ENCODE results near the gene CDKN1A.

CDKN1A gene

GRCh38 chr6:36677059-36677749 is 1.3 kb upstream of the CDKN1A start:
- DNase-seq (ENCODE audit: low read depth in 2 of 2): no peak
- no peak for TF ChIP-seq CTCF (IDR thresholded peaks at IDR 0.05; ENCODE audit: low read depth, low read length)
- H3K4me3 ChIP-seq (replicated peaks in 1 of 2; ENCODE audit: low read depth in 2 of 2, low read length in 2 of 2): no peak overlapping the region

GRCh38 chr6:36677753-36678487 is 594 bp upstream of the CDKN1A start:
- DNase-seq (ENCODE audit: low read depth in 2 of 2): no peak
- TF ChIP-seq CTCF (IDR thresholded peaks at IDR 0.05; ENCODE audit: low read depth, low read length): no peak
- peak overlapping the region in 1 of 2 donors; percentile 100 for H3K4me3 ChIP-seq (replicated peaks in 1 of 2; ENCODE audit: low read depth in 2 of 2, low read length in 2 of 2)

DNA sequence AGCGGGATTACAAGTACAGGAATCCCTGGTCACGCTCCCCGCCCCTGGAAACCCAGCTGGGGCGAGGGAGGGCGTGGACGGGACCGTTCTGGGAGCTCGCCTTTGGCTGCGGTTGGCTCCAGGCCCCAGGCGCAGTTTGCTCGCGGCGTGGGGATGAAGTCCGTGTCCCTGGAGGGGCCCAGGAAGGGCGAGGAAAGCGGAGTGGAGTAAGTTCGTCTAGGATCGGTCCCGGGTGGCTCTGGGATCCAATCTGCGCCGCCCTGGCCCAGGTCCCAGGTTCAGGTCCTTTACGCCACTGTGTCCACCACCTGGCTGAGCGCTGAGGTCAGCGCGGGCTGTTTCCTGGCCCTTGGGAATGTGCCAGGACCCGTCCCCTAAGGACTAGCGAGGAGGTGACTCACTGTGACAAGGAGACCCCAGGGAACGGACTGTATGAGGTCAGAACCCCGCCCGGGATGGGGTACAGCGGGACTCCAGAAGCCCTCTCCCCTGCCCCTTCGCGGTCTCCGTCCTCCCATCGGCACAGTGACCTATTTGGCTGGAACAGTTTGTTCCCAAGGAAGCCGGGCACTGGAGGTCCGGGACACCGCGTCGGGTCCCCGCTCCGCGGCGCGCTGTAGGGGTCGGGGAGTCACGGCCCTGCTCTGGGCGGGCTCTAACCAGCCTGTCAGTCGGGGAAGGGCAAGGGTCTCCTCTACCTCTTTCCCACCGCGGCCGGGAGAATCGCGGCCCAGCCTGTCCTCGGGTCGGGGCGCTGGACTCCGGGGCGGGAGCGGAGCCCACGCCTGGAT is 724 bp downstream of the CDKN1A start:
- DNase-seq (ENCODE audit: low read depth in 2 of 2): peak; percentile 65 to 84
- TF ChIP-seq CTCF (IDR thresholded peaks at IDR 0.05; ENCODE audit: low read depth, low read length): no peak
- H3K4me3 ChIP-seq (replicated peaks in 1 of 2; ENCODE audit: low read depth in 2 of 2, low read length in 2 of 2): peak overlapping the region; percentile 98 to 100

DNA sequence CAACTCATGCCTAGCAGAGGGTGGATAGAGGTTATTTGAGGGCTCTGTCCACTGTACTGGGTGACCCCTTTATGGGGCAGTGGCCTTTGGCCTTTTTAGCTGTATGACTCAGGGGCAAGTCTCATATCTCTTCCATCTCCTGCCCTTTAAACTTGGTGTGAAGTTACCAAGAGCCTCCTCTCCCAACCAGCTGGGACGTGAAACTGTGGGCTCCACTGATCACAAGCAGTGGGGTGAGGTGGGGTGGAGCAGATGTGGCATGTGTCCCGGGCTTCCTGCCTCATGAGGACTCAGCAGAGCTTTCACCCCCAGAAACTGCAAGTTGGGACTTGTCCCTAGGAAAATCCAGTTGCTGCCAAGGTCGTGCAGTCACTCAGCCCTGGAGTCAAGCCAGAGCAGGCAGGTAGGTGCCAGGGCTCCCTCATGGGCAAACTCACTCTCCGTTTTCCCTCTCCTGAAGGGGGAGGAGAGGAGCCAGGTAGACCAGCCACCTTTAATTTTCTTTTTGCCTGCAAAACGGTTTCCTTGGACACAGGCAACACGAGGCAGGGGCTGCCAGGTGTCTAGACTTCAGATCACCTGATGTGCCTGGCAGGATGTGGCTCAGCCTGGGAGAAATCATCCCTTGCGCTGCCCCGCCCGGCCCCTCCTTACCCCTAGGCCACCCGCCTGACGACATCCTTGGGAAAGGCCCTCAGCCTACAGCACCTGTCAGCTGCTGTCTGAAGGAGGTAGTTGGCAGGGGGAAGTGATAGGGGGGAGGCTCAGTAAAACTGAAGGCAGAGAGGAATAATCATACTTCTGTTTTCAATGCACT is 4.0 kb downstream of the CDKN1A start:
- peak overlapping the region in 1 of 2 donors; percentile 11 for H3K4me3 ChIP-seq (replicated peaks in 1 of 2; ENCODE audit: low read depth in 2 of 2, low read length in 2 of 2)
- no peak for TF ChIP-seq CTCF (IDR thresholded peaks at IDR 0.05; ENCODE audit: low read depth, low read length)
- DNase-seq (ENCODE audit: low read depth in 2 of 2): no peak

DNA sequence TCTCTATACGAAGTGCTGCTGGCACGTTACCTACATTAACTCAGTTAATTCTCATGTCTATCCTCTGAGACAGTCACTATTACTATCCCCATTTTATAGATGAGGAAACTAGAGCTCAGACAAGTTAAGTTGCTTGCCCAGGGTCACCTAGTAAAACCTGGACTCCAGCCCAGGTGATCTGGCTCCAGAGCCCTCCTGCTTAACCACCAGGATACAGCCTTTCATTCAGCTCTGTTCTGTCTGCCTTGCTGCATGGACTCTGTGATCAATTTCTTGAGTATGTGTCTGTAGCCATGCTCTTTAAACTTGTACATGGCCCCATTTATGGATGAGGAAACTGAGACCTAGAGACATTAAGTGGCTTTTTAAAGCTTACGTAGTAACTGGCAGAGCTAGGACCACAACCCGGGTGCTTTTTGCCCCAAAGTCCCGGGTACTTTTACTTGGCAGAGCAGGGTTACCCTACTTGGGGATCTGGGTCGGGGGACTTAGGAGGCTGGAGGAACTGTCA is 4.7 kb downstream of the CDKN1A start:
- TF ChIP-seq CTCF (IDR thresholded peaks at IDR 0.05; ENCODE audit: low read depth, low read length): no peak
- H3K4me3 ChIP-seq (replicated peaks in 1 of 2; ENCODE audit: low read depth in 2 of 2, low read length in 2 of 2): no peak overlapping the region
- DNase-seq (ENCODE audit: low read depth in 2 of 2): no peak
